ENCODE measurements around the gene JMY.

Gene JMY

GRCh38 chr5:79285285-79285684 lies 49.4 kb downstream of the JMY start:
- Histone ChIP-seq H3K36me3 (ENCODE audit: control insufficient read depth in 2 of 2, insufficient read depth in 1 of 2, low read length in 2 of 2) (peaks cover 7 to 11% of the 10 kb centered on the region in 2 experiments), H3K4me3 (ENCODE audit: low read depth, low read length) (no peak overlapping the region), H3K4me1 (ENCODE audit: control insufficient read depth, insufficient read depth, low read length) (no peaks in the 10 kb centered on the region), H3K27ac (ENCODE audit: extremely low read depth, low read depth, low read length) (no peak overlapping the region), H3K9me3 (ENCODE audit: control insufficient read depth, insufficient read depth, low read depth, low read length) (no peaks in the 10 kb centered on the region)
- TF ChIP-seq ZNF23 (tag by site-specific recombination; IDR thresholded peaks at IDR 0.05; ENCODE audit: borderline replicate concordance) = no peak
- no peak for TF ChIP-seq ATF2 (tag by site-specific recombination; IDR thresholded peaks at IDR 0.05; ENCODE audit: low read depth)
- no peak for TF ChIP-seq PBX3 (CRISPR knock-in tag; IDR thresholded peaks at IDR 0.05)
- TF ChIP-seq ZFP3 (tag by site-specific recombination; IDR thresholded peaks at IDR 0.05; ENCODE audit: low read depth) = no peak
- TF ChIP-seq ZNF175 (tag by site-specific recombination; IDR thresholded peaks at IDR 0.05) = no peak
- TF ChIP-seq CTCF (tag by site-specific recombination; IDR thresholded peaks at IDR 0.05) = no peak
- TF ChIP-seq ZBTB1 (tag by site-specific recombination; IDR thresholded peaks at IDR 0.05) = no peak
- ChIA-PET POLR2A (no interaction called here), CTCF (interaction anchor here (0.7 to 1.0 kb wide), 3 partner anchors 18 to 260 kb away, joined by 3 to 4 read pairs (median 4); no protein-coding TSS in a partner anchor)

- TF ChIP-seq ZNF155 (tag by site-specific recombination; IDR thresholded peaks at IDR 0.05) = no peak
- no peak for TF ChIP-seq HOXC10 (CRISPR knock-in tag; IDR thresholded peaks at IDR 0.05)
- no peak for TF ChIP-seq PRDM2 (tag by site-specific recombination; IDR thresholded peaks at IDR 0.05; ENCODE audit: borderline replicate concordance)
- no peak for TF ChIP-seq ZSCAN23 (tag by site-specific recombination; IDR thresholded peaks at IDR 0.05)
- TF ChIP-seq ZNF350 (tag by site-specific recombination; IDR thresholded peaks at IDR 0.05) = no peak
- TF ChIP-seq HIC1 (tag by site-specific recombination; IDR thresholded peaks at IDR 0.05) = no peak
- TF ChIP-seq ZEB2 (tag by site-specific recombination; IDR thresholded peaks at IDR 0.05) = no peak
- TF ChIP-seq ZNF629 (tag by site-specific recombination; IDR thresholded peaks at IDR 0.05) = no peak
- TF ChIP-seq, protein P1, sequence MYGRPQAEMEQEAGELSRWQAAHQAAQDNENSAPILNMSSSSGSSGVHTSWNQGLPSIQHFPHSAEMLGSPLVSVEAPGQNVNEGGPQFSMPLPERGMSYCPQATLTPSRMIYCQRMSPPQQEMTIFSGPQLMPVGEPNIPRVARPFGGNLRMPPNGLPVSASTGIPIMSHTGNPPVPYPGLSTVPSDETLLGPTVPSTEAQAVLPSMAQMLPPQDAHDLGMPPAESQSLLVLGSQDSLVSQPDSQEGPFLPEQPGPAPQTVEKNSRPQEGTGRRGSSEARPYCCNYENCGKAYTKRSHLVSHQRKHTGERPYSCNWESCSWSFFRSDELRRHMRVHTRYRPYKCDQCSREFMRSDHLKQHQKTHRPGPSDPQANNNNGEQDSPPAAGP (tag by site-specific recombination; IDR thresholded peaks at IDR 0.05) = no peak
- Histone ChIP-seq H3K27ac (ENCODE audit: extremely low read depth, low read depth, low read length) (no peak overlapping the region), H3K4me3 (ENCODE audit: low read depth, low read length) (no peak overlapping the region), H3K4me1 (ENCODE audit: control insufficient read depth, insufficient read depth, low read length) (no peaks in the 10 kb centered on the region), H3K9me3 (ENCODE audit: control insufficient read depth, insufficient read depth, low read depth, low read length) (no peaks in the 10 kb centered on the region), H3K36me3 (ENCODE audit: control insufficient read depth in 2 of 2, insufficient read depth in 1 of 2, low read length in 2 of 2) (peaks cover 4 to 9% of the 10 kb centered on the region in 2 experiments)
- POLR2A ChIA-PET = no interaction called here
- CTCF ChIA-PET = interaction anchor here (0.7 to 1.0 kb wide), 2 partner anchors 18 to 29 kb away, joined by 3 to 4 read pairs; no protein-coding TSS in a partner anchor
Observed at GRCh38 chr5:79285833-79286232, 49.9 kb downstream of the JMY start.
